ENCODE results near the gene HCN3.

DNA sequence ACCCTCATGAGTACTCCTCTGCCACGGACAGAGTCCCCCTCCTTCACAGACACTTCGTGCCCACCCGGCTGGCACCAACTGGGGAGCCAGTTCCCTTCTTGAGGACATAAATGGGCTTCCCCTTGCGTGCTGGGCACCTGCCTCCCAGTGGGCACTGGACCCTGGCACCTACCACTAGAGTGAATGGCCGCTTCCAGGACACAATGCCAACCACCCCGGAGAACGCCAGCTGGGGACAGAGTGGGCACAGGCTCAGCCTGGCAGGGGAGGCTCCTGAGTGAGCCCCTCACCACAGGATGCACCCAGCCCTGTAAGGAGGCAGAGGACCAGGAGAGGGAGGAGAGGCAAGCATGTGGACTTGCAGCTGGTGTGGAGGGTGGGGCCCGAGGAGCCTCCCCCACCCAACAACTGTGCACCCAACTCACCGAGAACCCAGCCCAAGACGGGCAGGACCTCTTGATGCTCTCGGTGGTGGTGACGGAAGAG, 23.0 kb upstream of the HCN3 start:
- TF ChIP-seq, protein P1, sequence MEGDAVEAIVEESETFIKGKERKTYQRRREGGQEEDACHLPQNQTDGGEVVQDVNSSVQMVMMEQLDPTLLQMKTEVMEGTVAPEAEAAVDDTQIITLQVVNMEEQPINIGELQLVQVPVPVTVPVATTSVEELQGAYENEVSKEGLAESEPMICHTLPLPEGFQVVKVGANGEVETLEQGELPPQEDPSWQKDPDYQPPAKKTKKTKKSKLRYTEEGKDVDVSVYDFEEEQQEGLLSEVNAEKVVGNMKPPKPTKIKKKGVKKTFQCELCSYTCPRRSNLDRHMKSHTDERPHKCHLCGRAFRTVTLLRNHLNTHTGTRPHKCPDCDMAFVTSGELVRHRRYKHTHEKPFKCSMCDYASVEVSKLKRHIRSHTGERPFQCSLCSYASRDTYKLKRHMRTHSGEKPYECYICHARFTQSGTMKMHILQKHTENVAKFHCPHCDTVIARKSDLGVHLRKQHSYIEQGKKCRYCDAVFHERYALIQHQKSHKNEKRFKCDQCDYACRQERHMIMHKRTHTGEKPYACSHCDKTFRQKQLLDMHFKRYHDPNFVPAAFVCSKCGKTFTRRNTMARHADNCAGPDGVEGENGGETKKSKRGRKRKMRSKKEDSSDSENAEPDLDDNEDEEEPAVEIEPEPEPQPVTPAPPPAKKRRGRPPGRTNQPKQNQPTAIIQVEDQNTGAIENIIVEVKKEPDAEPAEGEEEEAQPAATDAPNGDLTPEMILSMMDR (conservative IDR thresholded peaks at IDR 0.05; ENCODE audit: low read depth, low read length), result no peak
- TF ChIP-seq EZH2 (IDR thresholded peaks at IDR 0.05; ENCODE audit: borderline replicate concordance, low read depth, low read length, poor library complexity, severe bottlenecking), result no peak
